ENCODE results near the gene TRPM2.

DNA sequence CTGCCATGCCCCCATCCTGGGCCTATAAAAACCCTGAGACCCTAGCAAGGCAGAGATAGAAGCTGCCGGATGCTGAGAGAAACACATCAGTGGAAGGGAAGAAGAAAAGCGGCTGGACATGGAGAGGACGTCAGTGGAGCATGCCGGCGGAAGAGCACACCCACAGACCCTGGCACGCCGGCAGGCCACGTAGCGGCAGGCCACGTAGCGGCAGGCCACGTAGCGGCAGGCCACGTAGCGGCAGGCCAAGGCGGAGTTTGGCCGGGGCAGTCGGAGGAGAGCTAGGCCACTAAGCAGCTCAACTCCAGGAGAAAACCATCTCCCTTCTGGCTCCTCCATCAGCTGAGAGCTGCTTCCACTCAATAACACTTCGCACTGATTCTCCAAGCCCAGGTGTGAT, 137.0 kb downstream of the TRPM2 start:
- TF ChIP-seq RAD21 (IDR thresholded peaks at IDR 0.05; ENCODE audit: low read length), result no peak
- TF ChIP-seq, protein P1, sequence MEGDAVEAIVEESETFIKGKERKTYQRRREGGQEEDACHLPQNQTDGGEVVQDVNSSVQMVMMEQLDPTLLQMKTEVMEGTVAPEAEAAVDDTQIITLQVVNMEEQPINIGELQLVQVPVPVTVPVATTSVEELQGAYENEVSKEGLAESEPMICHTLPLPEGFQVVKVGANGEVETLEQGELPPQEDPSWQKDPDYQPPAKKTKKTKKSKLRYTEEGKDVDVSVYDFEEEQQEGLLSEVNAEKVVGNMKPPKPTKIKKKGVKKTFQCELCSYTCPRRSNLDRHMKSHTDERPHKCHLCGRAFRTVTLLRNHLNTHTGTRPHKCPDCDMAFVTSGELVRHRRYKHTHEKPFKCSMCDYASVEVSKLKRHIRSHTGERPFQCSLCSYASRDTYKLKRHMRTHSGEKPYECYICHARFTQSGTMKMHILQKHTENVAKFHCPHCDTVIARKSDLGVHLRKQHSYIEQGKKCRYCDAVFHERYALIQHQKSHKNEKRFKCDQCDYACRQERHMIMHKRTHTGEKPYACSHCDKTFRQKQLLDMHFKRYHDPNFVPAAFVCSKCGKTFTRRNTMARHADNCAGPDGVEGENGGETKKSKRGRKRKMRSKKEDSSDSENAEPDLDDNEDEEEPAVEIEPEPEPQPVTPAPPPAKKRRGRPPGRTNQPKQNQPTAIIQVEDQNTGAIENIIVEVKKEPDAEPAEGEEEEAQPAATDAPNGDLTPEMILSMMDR (conservative IDR thresholded peaks at IDR 0.05; ENCODE audit: low read depth, low read length), result no peak
- TF ChIP-seq POLR2A (IDR thresholded peaks at IDR 0.05; ENCODE audit: low read depth, low read length), result no peak
- no peak for TF ChIP-seq BHLHE40 (IDR thresholded peaks at IDR 0.05; ENCODE audit: low read depth, low read length)
- no peak for TF ChIP-seq RCOR1 (IDR thresholded peaks at IDR 0.05; ENCODE audit: insufficient replicate concordance, low read length)

Measured in IMR-90 (cell line).